Measurements from ENCODE around the gene CDKL2.

CDKL2 gene

GRCh38 chr4:75637827-75638226 is 7.5 kb upstream of the CDKL2 start:
- DNase-seq = no peak

- DNase-seq = peak; percentile 84
Measured at GRCh38 chr4:75637176-75637575, 6.8 kb upstream of the CDKL2 start.

GRCh38 chr4:75634951-75635350 is 4.6 kb upstream of the CDKL2 start:
- no peak for DNase-seq

GRCh38 chr4:75634281-75634680 is 4.0 kb upstream of the CDKL2 start:
- no peak for DNase-seq

- no peak for DNase-seq
Measured at GRCh38 chr4:75633846-75634245, 3.5 kb upstream of the CDKL2 start.

GRCh38 chr4:75630937-75631329 is 605 bp upstream of the CDKL2 start:
- no peak for DNase-seq

GRCh38 chr4:75629239-75629638 is 1.1 kb downstream of the CDKL2 start:
- DNase-seq = peak; percentile 21

GRCh38 chr4:75623026-75623425 is 7.3 kb downstream of the CDKL2 start:
- DNase-seq = no peak

- DNase-seq = no peak
Measured at GRCh38 chr4:75621715-75622114, 8.6 kb downstream of the CDKL2 start.

GRCh38 chr4:75612306-75612705 is 18.0 kb downstream of the CDKL2 start:
- DNase-seq = no peak

GRCh38 chr4:75605928-75606327 is 24.4 kb downstream of the CDKL2 start:
- no peak for DNase-seq

GRCh38 chr4:75599647-75600046 is 30.7 kb downstream of the CDKL2 start:
- DNase-seq = no peak

GRCh38 chr4:75598390-75598789 is 31.9 kb downstream of the CDKL2 start:
- DNase-seq = peak; percentile 41

GRCh38 chr4:75596061-75596460 is 34.3 kb downstream of the CDKL2 start:
- DNase-seq = no peak

GRCh38 chr4:75593393-75593792 is 36.9 kb downstream of the CDKL2 start:
- DNase-seq = no peak

GRCh38 chr4:75584067-75584466 is 46.3 kb downstream of the CDKL2 start:
- DNase-seq = no peak

- DNase-seq = no peak
Measured at GRCh38 chr4:75567725-75568124, 62.6 kb downstream of the CDKL2 start.

- no peak for DNase-seq
Measured at GRCh38 chr4:75566911-75567310, 63.4 kb downstream of the CDKL2 start.

- no peak for DNase-seq
Measured at GRCh38 chr4:75565481-75565880, 64.8 kb downstream of the CDKL2 start.

- DNase-seq = no peak
Measured at GRCh38 chr4:75564023-75564422, 66.3 kb downstream of the CDKL2 start.

- peak; percentile 44 for DNase-seq
Measured at GRCh38 chr4:75561789-75562188, 68.5 kb downstream of the CDKL2 start.

- no peak for DNase-seq
Measured at GRCh38 chr4:75557696-75558095, 72.6 kb downstream of the CDKL2 start.

- DNase-seq = peak; percentile 91
Measured at GRCh38 chr4:75555294-75556164, 74.8 kb downstream of the CDKL2 start, which contains the start of gene ODAPH. Gene ODAPH, plus strand, starts transcription at chr4:75556066. Its CDS starts 17 bp downstream, at chr4:75556083.

GRCh38 chr4:75552452-75552851 is 77.9 kb downstream of the CDKL2 start:
- DNase-seq = no peak

GRCh38 chr4:75549019-75549418 is 81.3 kb downstream of the CDKL2 start:
- no peak for DNase-seq

Data from kidney glomerular epithelial cell (primary cell).